ENCODE data around the gene EXOC6B.

- no peak for TF ChIP-seq JUND (IDR thresholded peaks at IDR 0.05; ENCODE audit: low read depth, low read length)
- TF ChIP-seq SREBF2 (IDR thresholded peaks at IDR 0.05; ENCODE audit: low read length): no peak
- TF ChIP-seq POLR2A (IDR thresholded peaks at IDR 0.05; ENCODE audit: low read depth, low read length): no peak
- TF ChIP-seq SRF (IDR thresholded peaks at IDR 0.05; ENCODE audit: low read depth in 2 of 2, low read length in 2 of 2): no peak
- no peak for TF ChIP-seq PKNOX1 (IDR thresholded peaks at IDR 0.05)
- no peak for TF ChIP-seq NFYB (IDR thresholded peaks at IDR 0.05; ENCODE audit: insufficient read depth, low read depth, low read length)
- no peak for TF ChIP-seq FOXK2 (IDR thresholded peaks at IDR 0.05)
- no peak for TF ChIP-seq CTCF (IDR thresholded peaks at IDR 0.05 in 2 of 3, conservative IDR thresholded peaks at IDR 0.05 in 1 of 3; ENCODE audit: control insufficient read depth in 2 of 3, extremely low read depth in 1 of 3, insufficient read depth in 1 of 3, low read depth in 3 of 3, low read length in 3 of 3)
- no peak for TF ChIP-seq YY1 (IDR thresholded peaks at IDR 0.05; ENCODE audit: low read depth, low read length)
These were observed 685.8 kb downstream of the EXOC6B start for GRCh38 chr2:72139874-72140620.

All from GM12878 (cell line).